Mucosa of descending colon (tissue), 3 donors: ENCODE results near the gene SLC44A4. TPM values are rescaled to one million over a fixed set of nuclear protein-coding genes. Genes with fewer than 3 reads are reported as not detected.

Experiments used
- ATAC-seq: fragments of 200-7000 bp; cut with Tn5 transposase; one replicate; pipeline ENCODE4 v1.9.1; 2020; ENCODE audit warnings: mild to moderate bottlenecking, moderate library complexity
- DNase-seq, 3 donors: peaks; one replicate each; pipeline ENCODE4 v3.0.0-alpha.2; 2020
- H3K36me3 ChIP-seq: fragments of 200-600 bp; one replicate; pipeline ENCODE4 v1.8.0; 2021; ENCODE audit warnings: low read depth, mild to moderate bottlenecking
- H3K4me1 ChIP-seq: fragments of 200-600 bp; one replicate; pipeline ENCODE4 v1.8.0; 2021; ENCODE audit warnings: low read depth, mild to moderate bottlenecking
- H3K4me3 ChIP-seq: fragments of 200-600 bp; one replicate; pipeline ENCODE4 v1.8.0; 2021; ENCODE audit warnings: mild to moderate bottlenecking
- H3K9me3 ChIP-seq: fragments of 200-600 bp; one replicate; pipeline ENCODE4 v1.8.0; 2021; ENCODE audit warnings: mild to moderate bottlenecking
- intact Hi-C, 2 donors: fragments of 100-400 bp; cut with DNase I in 1 of 2; cut with micrococcal nuclease in 1 of 2; formaldehyde crosslinking; loops; one replicate each; pipeline versions ENCODE4 v1.11.0 to v1.11.1; 2022; cut with DNase I, micrococcal nuclease
- total RNA-seq, 3 donors: library from RNA; stranded (reverse); fragmentation: NEBNext Ultra II Directional in 2 of 3; extraction: Animal tissue kit (Norgen Biotek cat#: 25700) in 2 of 3; gene quantifications; one replicate each; pipeline versions ENCODE4 v1.2.1 to v1.2.4, GENCODE V29; 2021 to 2023
- TF ChIP-seq, protein P1 (sequence below): fragments of 200-600 bp; IDR thresholded peaks from one replicate; pipeline ENCODE4 v1.8.0; 2022; ENCODE audit warnings: antibody characterized with exemption, mild to moderate bottlenecking
- donor health status: DM: no; HTN: no; CAD: no; lungs with moderate emphysema.
- donor health status: DM: no; HTN: no; CAD: no.
- donor health status: DM: no; HTN: yes; CAD: no.

The SLC44A4 gene
- total RNA-seq, 3 donors from 2014 or later = 332 to 795 (median 740) TPM

DNA sequence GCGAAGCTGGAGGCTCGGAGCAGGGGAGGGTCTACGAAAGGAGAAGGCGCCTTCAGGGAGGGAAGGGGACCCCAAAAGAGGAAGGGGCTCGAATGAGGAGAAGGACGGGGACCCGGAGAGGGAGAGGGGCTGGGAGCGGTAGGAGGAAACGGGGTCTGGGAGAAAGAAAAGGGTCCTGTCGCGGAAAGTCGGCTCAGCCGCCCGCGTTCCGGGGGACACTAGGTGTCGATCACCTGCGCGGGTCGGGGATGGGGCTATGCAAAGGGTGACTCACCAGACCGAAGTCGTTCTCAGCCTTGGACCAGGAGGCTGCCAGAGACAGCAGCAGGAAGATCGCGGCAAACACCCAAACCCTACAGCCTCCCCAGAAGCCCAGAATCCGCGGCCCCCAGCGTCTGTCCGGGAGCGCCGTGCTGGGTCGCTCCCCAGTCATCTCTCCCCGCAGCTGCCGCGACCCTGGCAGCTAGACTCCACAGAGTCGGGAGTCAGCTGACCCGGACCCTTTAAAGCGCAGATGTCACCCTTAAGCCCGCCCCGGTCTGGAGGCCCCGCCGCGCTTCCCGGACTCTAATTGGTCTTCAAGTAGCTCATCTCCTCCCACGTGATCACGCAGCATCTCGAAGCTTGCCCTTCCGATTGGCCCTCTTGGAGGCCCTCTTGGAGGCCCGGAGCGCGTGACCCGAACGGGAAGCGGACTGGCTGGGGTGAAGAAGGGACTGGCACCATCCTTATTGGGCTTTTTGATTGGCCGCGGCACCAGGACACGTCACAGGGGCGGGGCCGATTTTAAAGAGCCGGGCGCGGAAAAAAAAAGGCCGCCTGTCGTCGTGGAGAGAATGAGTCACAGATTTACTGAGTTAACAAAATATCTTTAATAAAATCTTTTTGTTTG, 16.2 kb downstream of the SLC44A4 start, which contains the start of gene NEU1:
Gene NEU1, minus strand, starts transcription at position 478 of the 892 bp plus-strand sequence. Its CDS starts 45 bp downstream, at position 433.
- peaks cover 4% of the 10 kb centered on the region for H3K4me1 ChIP-seq
- H3K9me3 ChIP-seq = no peaks in the 10 kb centered on the region
- ATAC-seq = peak; percentile 97
- no peaks in the 10 kb centered on the region for H3K36me3 ChIP-seq
- DNase-seq = peak; percentile 98 to 100 (median 99)
- peak within 1 kb of the TSS; percentile 43 for H3K4me3 ChIP-seq
- intact Hi-C loops = loop anchor here in 1 of 2 donors (10.0 kb wide), 1 partner anchor 178 kb away; the partner anchor contains the start of gene LY6G5C
- TF ChIP-seq, protein P1, sequence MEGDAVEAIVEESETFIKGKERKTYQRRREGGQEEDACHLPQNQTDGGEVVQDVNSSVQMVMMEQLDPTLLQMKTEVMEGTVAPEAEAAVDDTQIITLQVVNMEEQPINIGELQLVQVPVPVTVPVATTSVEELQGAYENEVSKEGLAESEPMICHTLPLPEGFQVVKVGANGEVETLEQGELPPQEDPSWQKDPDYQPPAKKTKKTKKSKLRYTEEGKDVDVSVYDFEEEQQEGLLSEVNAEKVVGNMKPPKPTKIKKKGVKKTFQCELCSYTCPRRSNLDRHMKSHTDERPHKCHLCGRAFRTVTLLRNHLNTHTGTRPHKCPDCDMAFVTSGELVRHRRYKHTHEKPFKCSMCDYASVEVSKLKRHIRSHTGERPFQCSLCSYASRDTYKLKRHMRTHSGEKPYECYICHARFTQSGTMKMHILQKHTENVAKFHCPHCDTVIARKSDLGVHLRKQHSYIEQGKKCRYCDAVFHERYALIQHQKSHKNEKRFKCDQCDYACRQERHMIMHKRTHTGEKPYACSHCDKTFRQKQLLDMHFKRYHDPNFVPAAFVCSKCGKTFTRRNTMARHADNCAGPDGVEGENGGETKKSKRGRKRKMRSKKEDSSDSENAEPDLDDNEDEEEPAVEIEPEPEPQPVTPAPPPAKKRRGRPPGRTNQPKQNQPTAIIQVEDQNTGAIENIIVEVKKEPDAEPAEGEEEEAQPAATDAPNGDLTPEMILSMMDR = no peak

DNA sequence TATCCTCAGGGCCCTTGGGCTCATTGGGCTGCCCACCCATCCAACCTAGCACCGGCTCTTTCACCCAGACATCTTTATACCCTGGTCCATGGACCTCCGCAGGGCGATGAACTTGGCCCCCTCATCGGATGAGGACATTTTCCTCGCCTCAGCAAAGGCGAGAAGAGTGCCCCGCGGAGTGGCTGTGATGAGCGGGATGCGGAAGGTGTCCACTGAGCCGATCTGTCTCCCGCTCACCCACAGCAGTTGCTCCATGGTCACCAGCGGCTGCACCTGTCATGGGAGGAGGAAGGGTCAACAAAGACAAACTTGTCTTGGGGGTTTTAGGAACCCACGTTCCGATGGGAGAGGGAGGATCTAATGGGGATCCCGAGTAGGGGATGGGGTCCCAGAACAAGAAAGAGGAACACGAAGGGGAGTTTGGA, 16.9 kb downstream of the SLC44A4 start:
- ATAC-seq = no peak
- no peaks in the 10 kb centered on the region for H3K36me3 ChIP-seq
- peak overlapping the region; percentile 43 for H3K4me3 ChIP-seq
- no peaks in the 10 kb centered on the region for H3K9me3 ChIP-seq
- H3K4me1 ChIP-seq = peaks cover 4% of the 10 kb centered on the region
- DNase-seq = no peak
- intact Hi-C loops = loop anchor here in 1 of 2 donors (10.0 kb wide), 1 partner anchor 177 kb away; the partner anchor contains the start of gene LY6G5C
- TF ChIP-seq, protein P1 = no peak

DNA sequence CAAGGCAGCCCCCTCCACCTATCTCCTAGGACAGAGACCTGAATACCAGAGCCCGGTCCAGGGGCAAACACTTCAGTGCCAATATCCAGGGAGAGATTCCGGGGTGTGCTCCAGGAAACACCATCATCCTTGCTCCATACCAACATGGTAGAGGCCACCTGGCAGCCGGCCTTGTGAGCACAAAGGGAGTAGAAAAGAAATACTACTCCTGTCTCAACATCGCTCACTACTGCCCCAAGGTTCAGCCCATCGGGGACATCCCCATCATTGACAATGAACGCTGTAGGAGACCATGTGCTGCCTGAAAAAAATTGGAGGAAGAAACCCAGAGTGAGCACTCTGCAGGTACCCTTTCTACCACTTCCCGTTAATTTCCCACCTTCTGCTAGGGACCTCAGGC, 17.6 kb downstream of the SLC44A4 start:
- ATAC-seq = no peak
- no peaks in the 10 kb centered on the region for H3K9me3 ChIP-seq
- intact Hi-C loops = loop anchor here in 1 of 2 donors (10.0 kb wide), 1 partner anchor 176 kb away; the partner anchor contains the start of gene LY6G5C
- TF ChIP-seq, protein P1 = no peak
- H3K4me3 ChIP-seq = no peak overlapping the region
- H3K4me1 ChIP-seq = peaks cover 4% of the 10 kb centered on the region
- no peaks in the 10 kb centered on the region for H3K36me3 ChIP-seq
- no peak for DNase-seq

- H3K4me1 ChIP-seq = peaks cover 4% of the 10 kb centered on the region
- no peaks in the 10 kb centered on the region for H3K36me3 ChIP-seq
- intact Hi-C loops = loop anchor here in 1 of 2 donors (10.0 kb wide), 1 partner anchor 176 kb away; the partner anchor contains the start of gene LY6G5C
- no peak overlapping the region for H3K4me3 ChIP-seq
- TF ChIP-seq, protein P1 = no peak
- ATAC-seq = no peak
- no peak for DNase-seq
- no peaks in the 10 kb centered on the region for H3K9me3 ChIP-seq
Observed at GRCh38 chr6:31860349-31860748, 18.4 kb downstream of the SLC44A4 start.

GRCh38 chr6:31859923-31860322, 18.9 kb downstream of the SLC44A4 start:
- peaks cover 4% of the 10 kb centered on the region for H3K4me1 ChIP-seq
- intact Hi-C loops = loop anchor here in 1 of 2 donors (10.0 kb wide), 1 partner anchor 175 kb away; the partner anchor contains the start of gene LY6G5C
- no peaks in the 10 kb centered on the region for H3K36me3 ChIP-seq

More at GRCh38 chr6:31859923-31860322, 18.9 kb downstream of the SLC44A4 start:
- TF ChIP-seq, protein P1 = no peak
- ATAC-seq (no peak), DNase-seq (no peak)
- H3K9me3 ChIP-seq = no peaks in the 10 kb centered on the region
- no peak overlapping the region for H3K4me3 ChIP-seq
